HCT116 (cell line): Measurements from ENCODE around the gene MYL3. TPM values are rescaled to one million over a fixed set of nuclear protein-coding genes. Genes with fewer than 3 reads are reported as not detected.

Source experiments
- ATAC-seq: fragments of 200-7000 bp; cut with Tn5 transposase; 2 replicates; pipeline ENCODE4 v1.9.1; 2020; ENCODE audit warnings: mild to moderate bottlenecking, moderate library complexity
- BruUV-seq: library from RNA; stranded (reverse); fragments of 400-500 nt; replicated peaks from 2 replicates; lab custom pipeline; 2021; lab: Mats Ljungman, UMichigan
- CTCF ChIA-PET: fragments of 300-600 bp; sonication (Branson Sonifier 250); formaldehyde crosslinking; loops from one replicate; lab custom pipeline; 2021; ENCODE audit warnings: antibody characterized with exemption; lab: Charles Lee
- POLR2A ChIA-PET: fragments of 300-600, 350-600 bp; sonication (Branson Sonifier 250); formaldehyde crosslinking; loops from one replicate; lab custom pipeline; 2021; ENCODE audit warnings: antibody characterized with exemption; lab: Charles Lee
- RAD21 ChIA-PET, 2 experiments: fragments of 300-600 bp; sonication (Branson Sonifier 250); formaldehyde crosslinking; loops; one replicate each; lab custom pipeline; 2023; ENCODE audit warnings: low total read pairs in 2 of 2; ENCODE audit not compliant: uncharacterized antibody in 2 of 2, unreplicated experiment in 2 of 2, low non-redundant PET in 1 of 2; lab: Charles Lee
- DNase-seq: peaks from one replicate; pipeline ENCODE4 v3.0.0-alpha.2; 2010; ENCODE audit warnings: low read depth, low spot score
- H2AFZ ChIP-seq: fragments of 200-600 bp; shearing (Covaris generic), sonication (generic); 2 replicates; pipeline ENCODE4 v1.6.1; 2017; ENCODE audit warnings: low read depth, mixed run types, mixed read lengths, antibody characterized with exemption, low read length; ENCODE audit not compliant: poor library complexity, severe bottlenecking
- H3K27ac ChIP-seq: 2 replicates; pipeline ENCODE4 v1.5.1; 2012; ENCODE audit warnings: low read depth, low read length
- H3K27me3 ChIP-seq: fragments of 200-600 bp; sonication (generic); 2 replicates; pipeline ENCODE4 v1.6.1; 2016; ENCODE audit warnings: mixed run types, low read length, mixed read lengths; ENCODE audit not compliant: insufficient read depth
- H3K36me3 ChIP-seq, 2 experiments: fragments of 200-500 bp in 1 of 2; fragments of 200-600 bp in 1 of 2; sonication (Bioruptor generic) in 1 of 2; sonication (generic) in 1 of 2; 2 replicates each; pipeline versions ENCODE4 v1.5.1 to v1.6.1; 2014 to 2016; ENCODE audit warnings: low read length in 2 of 2, inconsistent platforms in 1 of 2, mixed read lengths in 1 of 2, mixed run types in 1 of 2; ENCODE audit not compliant: insufficient read depth in 2 of 2, control insufficient read depth in 1 of 2
- H3K4me1 ChIP-seq, 2 experiments: fragments of 200-600 bp in 1 of 2; sonication (generic) in 1 of 2; 2 replicates each; pipeline versions ENCODE4 v1.5.1 to v1.6.1; 2012 to 2017; ENCODE audit warnings: low read length in 2 of 2, inconsistent platforms in 1 of 2, mild to moderate bottlenecking in 1 of 2, mixed read lengths in 1 of 2, mixed run types in 1 of 2, moderate library complexity in 1 of 2; ENCODE audit not compliant: insufficient read depth in 2 of 2, control insufficient read depth in 1 of 2
- H3K4me2 ChIP-seq: fragments of 200-600 bp; sonication (generic); 2 replicates; pipeline ENCODE4 v1.6.1; 2017; ENCODE audit warnings: mixed run types, low read length, mixed read lengths
- H3K4me3 ChIP-seq, 2 experiments: fragments of 200-600 bp in 1 of 2; sonication (generic) in 1 of 2; replicated peaks in 1 of 2; 2 replicates each; pipeline ENCODE4 v1.5.1; 2011 to 2016; ENCODE audit warnings: low read length in 2 of 2, control low read depth in 1 of 2, low read depth in 1 of 2, mild to moderate bottlenecking in 1 of 2, mixed read lengths in 1 of 2, mixed run types in 1 of 2
- H3K79me2 ChIP-seq: fragments of 200-600 bp; sonication (generic); 2 replicates; pipeline ENCODE4 v1.6.1; 2017; ENCODE audit warnings: mild to moderate bottlenecking, mixed run types, low read length, moderate library complexity, mixed read lengths; ENCODE audit not compliant: insufficient read depth
- H3K9ac ChIP-seq: fragments of 200-600 bp; sonication (generic); 2 replicates; pipeline ENCODE4 v1.6.1; 2016; ENCODE audit warnings: low read length, mixed read lengths
- H3K9me2 ChIP-seq: fragments of 200-600 bp; sonication (generic), shearing (Covaris generic); 2 replicates; pipeline ENCODE4 v1.6.1; 2017; ENCODE audit warnings: mixed run types, mild to moderate bottlenecking, moderate library complexity; ENCODE audit not compliant: insufficient read depth
- H3K9me3 ChIP-seq, 2 experiments: fragments of 200-500 bp in 1 of 2; fragments of 200-600 bp in 1 of 2; sonication (Bioruptor generic) in 1 of 2; sonication (generic) in 1 of 2; 2 replicates each; pipeline ENCODE4 v1.6.1; 2014 to 2017; ENCODE audit warnings: low read length in 2 of 2, mixed read lengths in 2 of 2, inconsistent platforms in 1 of 2, low read depth in 1 of 2, mild to moderate bottlenecking in 1 of 2, mixed run types in 1 of 2, moderate library complexity in 1 of 2; ENCODE audit not compliant: control insufficient read depth in 1 of 2, insufficient read depth in 1 of 2
- H4K20me1 ChIP-seq: fragments of 200-600 bp; sonication (generic), shearing (Covaris generic); 2 replicates; pipeline ENCODE4 v1.6.1; 2017; ENCODE audit warnings: mixed run types, mild to moderate bottlenecking, moderate library complexity; ENCODE audit not compliant: insufficient read depth
- CBX3 ChIP-seq: IDR thresholded peaks from 2 replicates; pipeline ENCODE4 v1.6.1; 2012; ENCODE audit warnings: low read depth
- EZH2phosphoT487 ChIP-seq: fragments of 200-600 bp; IDR thresholded peaks from 2 replicates; pipeline ENCODE4 v1.6.1; 2018; ENCODE audit warnings: antibody characterized with exemption, borderline replicate concordance
- FOSL1 ChIP-seq: IDR thresholded peaks from 2 replicates; pipeline ENCODE4 v1.6.1; 2012; ENCODE audit warnings: low read depth
- POLR2A ChIP-seq: IDR thresholded peaks from 2 replicates; pipeline ENCODE4 v1.7.0; 2011; ENCODE audit warnings: borderline replicate concordance; ENCODE audit not compliant: insufficient read depth, insufficient read length; ENCODE audit errors: extremely low read depth
- SIN3A ChIP-seq: IDR thresholded peaks from 2 replicates; pipeline ENCODE4 v1.6.1; 2012; ENCODE audit warnings: low read depth
- SP1 ChIP-seq: IDR thresholded peaks from 2 replicates; pipeline ENCODE4 v1.6.1; 2012; ENCODE audit warnings: low read depth
- SRF ChIP-seq: IDR thresholded peaks from 2 replicates; pipeline ENCODE4 v1.6.1; 2012; ENCODE audit warnings: low read depth
- TCF7L2 ChIP-seq: IDR thresholded peaks from 2 replicates; pipeline ENCODE4 v1.7.0; 2011; ENCODE audit warnings: borderline replicate concordance, inconsistent platforms; ENCODE audit not compliant: insufficient read depth, insufficient read length; ENCODE audit errors: extremely low read depth
- ZFX ChIP-seq: fragments of 450-650 bp; IDR thresholded peaks from 2 replicates; pipeline ENCODE4 v1.6.1; 2017
- ZNF274 ChIP-seq: fragments of 200-500 bp; sonication (Bioruptor generic); IDR thresholded peaks from 2 replicates; pipeline ENCODE4 v1.6.1; 2014; ENCODE audit warnings: mild to moderate bottlenecking, low read depth, low read length, inconsistent platforms
- intact Hi-C: fragments of 100-400 bp; cut with micrococcal nuclease; formaldehyde crosslinking; loops from 2 replicates; pipeline ENCODE4 v1.10.0; 2022
- total RNA-seq: library from RNA; stranded (reverse); gene quantifications from one replicate; pipeline ENCODE4 v1.2.1, GENCODE V29; 2021; ENCODE audit not compliant: unreplicated experiment
- TF ChIP-seq, protein P1 (sequence below): IDR thresholded peaks from 2 replicates; pipeline ENCODE4 v1.6.1; 2012
- TF ChIP-seq, protein P2 (sequence below): IDR thresholded peaks from 2 replicates; pipeline ENCODE4 v1.6.1; 2012
- TF ChIP-seq, protein P3 (sequence below): IDR thresholded peaks from 2 replicates; pipeline ENCODE4 v1.6.1; 2011; ENCODE audit warnings: mild to moderate bottlenecking, low read length, moderate library complexity; ENCODE audit not compliant: insufficient replicate concordance; ENCODE audit errors: extremely low read depth
- TF ChIP-seq, protein P4 (sequence below): IDR thresholded peaks from 2 replicates; pipeline ENCODE4 v1.6.1; 2012; ENCODE audit warnings: low read depth
- TF ChIP-seq, protein P5 (sequence below), 3 experiments: fragments of 200-600 bp in 1 of 3; sonication (generic) in 1 of 3; IDR thresholded peaks in 2 of 3; conservative IDR thresholded peaks in 1 of 3; 2 replicates each; pipeline ENCODE4 v1.5.1; 2012 to 2017; ENCODE audit warnings: low read depth in 2 of 3, low read length in 2 of 3, antibody characterized with exemption in 1 of 3, borderline replicate concordance in 1 of 3, control low read depth in 1 of 3, mild to moderate bottlenecking in 1 of 3, mixed read lengths in 1 of 3, mixed run types in 1 of 3, moderate library complexity in 1 of 3; ENCODE audit not compliant: insufficient read depth in 1 of 3

Gene MYL3
- total RNA-seq, 1 experiment from 2014 or later: not detected

DNA sequence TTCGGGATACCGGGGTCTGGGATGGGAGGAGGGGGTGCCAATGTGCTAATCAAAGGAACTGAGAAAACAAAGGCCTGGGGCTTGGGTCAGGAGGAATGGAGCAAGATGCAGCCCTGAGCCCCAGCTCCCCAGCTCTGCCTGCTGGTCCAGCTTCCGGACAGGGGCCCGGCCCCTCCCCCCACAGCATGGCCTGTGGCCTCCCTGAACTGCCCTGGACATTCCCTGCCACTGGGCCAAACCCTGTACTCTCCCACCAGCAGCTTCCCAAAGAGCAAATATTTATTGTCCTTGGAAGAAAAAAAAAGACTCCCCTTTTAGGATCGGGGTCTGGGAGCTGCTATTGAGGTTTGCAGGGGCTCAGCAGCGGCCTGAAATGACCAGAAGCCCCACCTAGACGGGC, 5.7 kb upstream of the MYL3 start:
- no peaks in the 10 kb centered on the region for H3K4me1 ChIP-seq
- H3K4me2 ChIP-seq: no peak overlapping the region
- RAD21 ChIA-PET: no interaction called here
- no peak overlapping the region for H3K9ac ChIP-seq
- intact Hi-C loops: loop anchor here (5.0 kb wide), 1 partner anchor 503 kb away; no protein-coding TSS in a partner anchor
- no peaks in the 10 kb centered on the region for H3K79me2 ChIP-seq
- no peak overlapping the region for H3K4me3 ChIP-seq
- no peaks in the 10 kb centered on the region for H3K9me2 ChIP-seq
- ATAC-seq: no peak
- H2AFZ ChIP-seq: no peak overlapping the region
- no TSS peak for BruUV-seq
- TF ChIP-seq ZFX: no peak
- TF ChIP-seq SP1: no peak
- TF ChIP-seq SRF: no peak
- no peak for TF ChIP-seq TCF7L2
- TF ChIP-seq CBX3: no peak
- no peak for TF ChIP-seq POLR2A
- no peak for TF ChIP-seq EZH2phosphoT487
- TF ChIP-seq, protein P1, sequence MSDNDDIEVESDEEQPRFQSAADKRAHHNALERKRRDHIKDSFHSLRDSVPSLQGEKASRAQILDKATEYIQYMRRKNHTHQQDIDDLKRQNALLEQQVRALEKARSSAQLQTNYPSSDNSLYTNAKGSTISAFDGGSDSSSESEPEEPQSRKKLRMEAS: no peak
- TF ChIP-seq SIN3A: no peak
- TF ChIP-seq, protein P2, sequence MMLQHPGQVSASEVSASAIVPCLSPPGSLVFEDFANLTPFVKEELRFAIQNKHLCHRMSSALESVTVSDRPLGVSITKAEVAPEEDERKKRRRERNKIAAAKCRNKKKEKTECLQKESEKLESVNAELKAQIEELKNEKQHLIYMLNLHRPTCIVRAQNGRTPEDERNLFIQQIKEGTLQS: no peak
- TF ChIP-seq, protein P3, sequence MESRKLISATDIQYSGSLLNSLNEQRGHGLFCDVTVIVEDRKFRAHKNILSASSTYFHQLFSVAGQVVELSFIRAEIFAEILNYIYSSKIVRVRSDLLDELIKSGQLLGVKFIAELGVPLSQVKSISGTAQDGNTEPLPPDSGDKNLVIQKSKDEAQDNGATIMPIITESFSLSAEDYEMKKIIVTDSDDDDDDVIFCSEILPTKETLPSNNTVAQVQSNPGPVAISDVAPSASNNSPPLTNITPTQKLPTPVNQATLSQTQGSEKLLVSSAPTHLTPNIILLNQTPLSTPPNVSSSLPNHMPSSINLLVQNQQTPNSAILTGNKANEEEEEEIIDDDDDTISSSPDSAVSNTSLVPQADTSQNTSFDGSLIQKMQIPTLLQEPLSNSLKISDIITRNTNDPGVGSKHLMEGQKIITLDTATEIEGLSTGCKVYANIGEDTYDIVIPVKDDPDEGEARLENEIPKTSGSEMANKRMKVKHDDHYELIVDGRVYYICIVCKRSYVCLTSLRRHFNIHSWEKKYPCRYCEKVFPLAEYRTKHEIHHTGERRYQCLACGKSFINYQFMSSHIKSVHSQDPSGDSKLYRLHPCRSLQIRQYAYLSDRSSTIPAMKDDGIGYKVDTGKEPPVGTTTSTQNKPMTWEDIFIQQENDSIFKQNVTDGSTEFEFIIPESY: no peak
- TF ChIP-seq, protein P4, sequence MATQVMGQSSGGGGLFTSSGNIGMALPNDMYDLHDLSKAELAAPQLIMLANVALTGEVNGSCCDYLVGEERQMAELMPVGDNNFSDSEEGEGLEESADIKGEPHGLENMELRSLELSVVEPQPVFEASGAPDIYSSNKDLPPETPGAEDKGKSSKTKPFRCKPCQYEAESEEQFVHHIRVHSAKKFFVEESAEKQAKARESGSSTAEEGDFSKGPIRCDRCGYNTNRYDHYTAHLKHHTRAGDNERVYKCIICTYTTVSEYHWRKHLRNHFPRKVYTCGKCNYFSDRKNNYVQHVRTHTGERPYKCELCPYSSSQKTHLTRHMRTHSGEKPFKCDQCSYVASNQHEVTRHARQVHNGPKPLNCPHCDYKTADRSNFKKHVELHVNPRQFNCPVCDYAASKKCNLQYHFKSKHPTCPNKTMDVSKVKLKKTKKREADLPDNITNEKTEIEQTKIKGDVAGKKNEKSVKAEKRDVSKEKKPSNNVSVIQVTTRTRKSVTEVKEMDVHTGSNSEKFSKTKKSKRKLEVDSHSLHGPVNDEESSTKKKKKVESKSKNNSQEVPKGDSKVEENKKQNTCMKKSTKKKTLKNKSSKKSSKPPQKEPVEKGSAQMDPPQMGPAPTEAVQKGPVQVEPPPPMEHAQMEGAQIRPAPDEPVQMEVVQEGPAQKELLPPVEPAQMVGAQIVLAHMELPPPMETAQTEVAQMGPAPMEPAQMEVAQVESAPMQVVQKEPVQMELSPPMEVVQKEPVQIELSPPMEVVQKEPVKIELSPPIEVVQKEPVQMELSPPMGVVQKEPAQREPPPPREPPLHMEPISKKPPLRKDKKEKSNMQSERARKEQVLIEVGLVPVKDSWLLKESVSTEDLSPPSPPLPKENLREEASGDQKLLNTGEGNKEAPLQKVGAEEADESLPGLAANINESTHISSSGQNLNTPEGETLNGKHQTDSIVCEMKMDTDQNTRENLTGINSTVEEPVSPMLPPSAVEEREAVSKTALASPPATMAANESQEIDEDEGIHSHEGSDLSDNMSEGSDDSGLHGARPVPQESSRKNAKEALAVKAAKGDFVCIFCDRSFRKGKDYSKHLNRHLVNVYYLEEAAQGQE: no peak
- no peak for TF ChIP-seq FOSL1
- TF ChIP-seq, protein P5, sequence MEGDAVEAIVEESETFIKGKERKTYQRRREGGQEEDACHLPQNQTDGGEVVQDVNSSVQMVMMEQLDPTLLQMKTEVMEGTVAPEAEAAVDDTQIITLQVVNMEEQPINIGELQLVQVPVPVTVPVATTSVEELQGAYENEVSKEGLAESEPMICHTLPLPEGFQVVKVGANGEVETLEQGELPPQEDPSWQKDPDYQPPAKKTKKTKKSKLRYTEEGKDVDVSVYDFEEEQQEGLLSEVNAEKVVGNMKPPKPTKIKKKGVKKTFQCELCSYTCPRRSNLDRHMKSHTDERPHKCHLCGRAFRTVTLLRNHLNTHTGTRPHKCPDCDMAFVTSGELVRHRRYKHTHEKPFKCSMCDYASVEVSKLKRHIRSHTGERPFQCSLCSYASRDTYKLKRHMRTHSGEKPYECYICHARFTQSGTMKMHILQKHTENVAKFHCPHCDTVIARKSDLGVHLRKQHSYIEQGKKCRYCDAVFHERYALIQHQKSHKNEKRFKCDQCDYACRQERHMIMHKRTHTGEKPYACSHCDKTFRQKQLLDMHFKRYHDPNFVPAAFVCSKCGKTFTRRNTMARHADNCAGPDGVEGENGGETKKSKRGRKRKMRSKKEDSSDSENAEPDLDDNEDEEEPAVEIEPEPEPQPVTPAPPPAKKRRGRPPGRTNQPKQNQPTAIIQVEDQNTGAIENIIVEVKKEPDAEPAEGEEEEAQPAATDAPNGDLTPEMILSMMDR (IDR thresholded peaks at IDR 0.05 in 2 of 3, conservative IDR thresholded peaks at IDR 0.05 in 1 of 3; ENCODE audit: borderline replicate concordance in 1 of 3, insufficient read depth in 1 of 3, low read depth in 2 of 3, low read length in 2 of 3): no peak
- TF ChIP-seq ZNF274: no peak
- TF ChIP-seq, all 23 proteins: peak for 0
- DNase-seq: no peak
- H3K27ac ChIP-seq: no peak overlapping the region
- ChIA-PET CTCF (interaction anchor here (1.1 to 2.3 kb wide), 2 partner anchors 9 to 26 kb away, joined by 3 to 7 read pairs; no protein-coding TSS in a partner anchor), POLR2A (no interaction called here)
- H3K27me3 ChIP-seq: no peaks in the 10 kb centered on the region
- H3K36me3 ChIP-seq: no peaks in the 10 kb centered on the region
- H4K20me1 ChIP-seq: no peaks in the 10 kb centered on the region
- H3K9me3 ChIP-seq: no peaks in the 10 kb centered on the region
